Rectal smooth muscle tissue (tissue), 1 donor: ENCODE measurements around the gene UBN1.
"Not testable (repeated sequence)": the region's sequence is repeated elsewhere in the genome, so short reads cannot be mapped to it uniquely, and the experiment has no call there.

ENCODE experiments used
- H3K27ac ChIP-seq: one replicate; pipeline ENCODE4 v1.7.0; 2013; ENCODE audit warnings: low read depth, low read length, inconsistent platforms
- H3K27me3 ChIP-seq: one replicate; pipeline ENCODE4 v1.7.0; 2013; ENCODE audit warnings: low read length; ENCODE audit not compliant: control insufficient read depth, insufficient read depth
- H3K36me3 ChIP-seq: one replicate; pipeline ENCODE4 v1.7.0; 2013; ENCODE audit warnings: low read length; ENCODE audit not compliant: control insufficient read depth, insufficient read depth
- H3K4me1 ChIP-seq: one replicate; pipeline ENCODE4 v1.7.0; 2013; ENCODE audit warnings: low read length; ENCODE audit not compliant: control insufficient read depth, insufficient read depth
- H3K4me3 ChIP-seq: one replicate; pipeline ENCODE4 v1.7.0; 2013; ENCODE audit warnings: low read length
- H3K9ac ChIP-seq: one replicate; pipeline ENCODE4 v1.7.0; 2013; ENCODE audit warnings: low read length

The UBN1 gene

DNA sequence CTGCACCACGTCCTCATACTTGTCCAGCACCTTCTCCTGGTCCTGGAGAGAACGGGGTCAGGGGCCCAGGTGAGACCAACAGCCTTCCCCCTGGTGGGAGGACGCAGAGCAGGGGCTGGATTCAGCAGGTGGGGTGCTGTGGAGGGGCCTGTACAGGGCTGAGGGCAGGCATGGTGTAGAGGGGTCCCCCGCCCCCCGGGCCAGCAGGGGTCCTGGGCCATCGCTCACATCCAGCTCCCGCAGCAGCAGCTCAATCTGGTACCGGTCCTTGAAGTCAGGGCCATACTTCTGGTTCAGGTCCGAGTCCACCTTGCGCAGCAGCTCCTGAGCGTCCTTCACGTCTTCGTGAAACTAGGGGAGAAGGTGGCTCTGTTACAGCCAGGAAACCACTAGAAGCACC lies 48.1 kb downstream of the UBN1 start:
- H3K36me3 ChIP-seq, result no peaks in the 10 kb centered on the region
- H3K4me3 ChIP-seq, result no peak overlapping the region
- H3K27me3 ChIP-seq, result no peaks in the 10 kb centered on the region
- no peak overlapping the region for H3K9ac ChIP-seq
- no peak overlapping the region for H3K27ac ChIP-seq
- H3K4me1 ChIP-seq, result no peaks in the 10 kb centered on the region

DNA sequence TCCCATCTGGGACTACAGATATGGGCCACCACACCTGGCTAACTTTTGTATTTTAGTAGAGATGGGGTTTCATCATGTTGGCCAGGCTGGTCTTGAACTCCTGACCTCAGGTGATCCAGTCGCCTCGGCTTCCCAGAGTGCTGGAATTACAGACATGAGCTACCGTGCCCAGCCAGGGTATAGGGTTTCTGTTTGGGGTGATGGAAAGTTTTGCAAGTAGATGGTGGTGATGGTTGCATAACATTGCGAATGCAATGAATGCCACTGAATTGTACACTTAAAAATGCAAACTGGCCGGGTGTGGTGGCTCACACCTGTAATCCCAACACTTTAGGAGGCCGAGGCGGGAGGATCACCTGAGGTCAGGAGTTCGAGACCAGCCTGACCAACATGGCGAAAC lies 49.5 kb downstream of the UBN1 start:
- not testable (repeated sequence) for H3K9ac ChIP-seq, H3K36me3 ChIP-seq, H3K4me1 ChIP-seq, H3K27ac ChIP-seq, H3K4me3 ChIP-seq, H3K27me3 ChIP-seq

GRCh38 chr16:4897328-4897727 lies 50.0 kb downstream of the UBN1 start:
- Histone ChIP-seq H3K27ac (no peak overlapping the region), H3K4me3 (no peak overlapping the region), H3K4me1 (no peaks in the 10 kb centered on the region), H3K9ac (no peak overlapping the region), H3K27me3 (no peaks in the 10 kb centered on the region), H3K36me3 (no peaks in the 10 kb centered on the region)

- H3K27me3 ChIP-seq, result no peaks in the 10 kb centered on the region
- H3K27ac ChIP-seq, result no peak overlapping the region
- no peaks in the 10 kb centered on the region for H3K36me3 ChIP-seq
- H3K4me1 ChIP-seq, result no peaks in the 10 kb centered on the region
- no peak overlapping the region for H3K9ac ChIP-seq
- no peak overlapping the region for H3K4me3 ChIP-seq
These were observed 51.7 kb downstream of the UBN1 start for GRCh38 chr16:4898811-4899473.

- H3K4me1 ChIP-seq, result no peaks in the 10 kb centered on the region
These were observed 52.2 kb downstream of the UBN1 start for GRCh38 chr16:4899474-4899846.

GRCh38 chr16:4900036-4900435 lies 52.8 kb downstream of the UBN1 start:
- Histone ChIP-seq H3K27me3 (no peaks in the 10 kb centered on the region), H3K36me3 (no peaks in the 10 kb centered on the region)

More at GRCh38 chr16:4899474-4899846, 52.2 kb downstream of the UBN1 start:
- Histone ChIP-seq H3K4me3 (no peak overlapping the region), H3K27me3 (no peaks in the 10 kb centered on the region), H3K27ac (no peak overlapping the region), H3K36me3 (no peaks in the 10 kb centered on the region), H3K9ac (no peak overlapping the region)

DNA sequence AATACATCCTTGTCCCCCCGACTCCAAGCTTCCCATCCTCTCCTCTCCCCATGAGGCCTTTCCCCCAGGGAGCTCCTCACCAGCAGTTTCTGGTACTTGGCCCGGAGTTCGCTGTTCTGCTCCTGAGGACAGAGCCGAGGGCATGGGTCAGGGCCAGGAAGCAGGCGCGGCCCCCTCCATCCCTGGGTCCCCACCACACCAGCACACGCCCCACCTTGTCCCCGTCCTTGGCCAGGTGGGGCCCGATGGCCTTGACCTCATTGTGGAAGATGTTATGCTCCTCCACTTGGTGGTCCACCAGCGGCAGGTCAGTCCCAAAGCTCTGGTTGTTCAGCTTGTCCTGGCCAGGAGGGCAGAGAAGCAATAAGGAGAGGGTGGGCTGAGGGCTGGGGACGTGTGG lies 53.5 kb downstream of the UBN1 start:
- no peaks in the 10 kb centered on the region for H3K27me3 ChIP-seq
- no peaks in the 10 kb centered on the region for H3K36me3 ChIP-seq

More at GRCh38 chr16:4900036-4900435, 52.8 kb downstream of the UBN1 start:
- Histone ChIP-seq H3K27ac (no peak overlapping the region), H3K9ac (no peak overlapping the region), H3K4me1 (no peaks in the 10 kb centered on the region), H3K4me3 (no peak overlapping the region)

GRCh38 chr16:4902038-4902437 lies 54.8 kb downstream of the UBN1 start:
- no peak overlapping the region for H3K4me3 ChIP-seq
- H3K36me3 ChIP-seq, result no peaks in the 10 kb centered on the region
- H3K27ac ChIP-seq, result no peak overlapping the region
- H3K27me3 ChIP-seq, result no peaks in the 10 kb centered on the region
- no peak overlapping the region for H3K9ac ChIP-seq
- no peaks in the 10 kb centered on the region for H3K4me1 ChIP-seq

More for the DNA sequence above, 53.5 kb downstream of the UBN1 start:
- no peaks in the 10 kb centered on the region for H3K4me1 ChIP-seq
- no peak overlapping the region for H3K9ac ChIP-seq
- H3K27ac ChIP-seq, result no peak overlapping the region
- H3K4me3 ChIP-seq, result no peak overlapping the region

GRCh38 chr16:4904108-4904941 lies 57.0 kb downstream of the UBN1 start:
- Histone ChIP-seq H3K9ac (no peak overlapping the region), H3K4me3 (no peak overlapping the region), H3K4me1 (no peaks in the 10 kb centered on the region), H3K36me3 (no peaks in the 10 kb centered on the region), H3K27me3 (no peaks in the 10 kb centered on the region), H3K27ac (no peak overlapping the region)

DNA sequence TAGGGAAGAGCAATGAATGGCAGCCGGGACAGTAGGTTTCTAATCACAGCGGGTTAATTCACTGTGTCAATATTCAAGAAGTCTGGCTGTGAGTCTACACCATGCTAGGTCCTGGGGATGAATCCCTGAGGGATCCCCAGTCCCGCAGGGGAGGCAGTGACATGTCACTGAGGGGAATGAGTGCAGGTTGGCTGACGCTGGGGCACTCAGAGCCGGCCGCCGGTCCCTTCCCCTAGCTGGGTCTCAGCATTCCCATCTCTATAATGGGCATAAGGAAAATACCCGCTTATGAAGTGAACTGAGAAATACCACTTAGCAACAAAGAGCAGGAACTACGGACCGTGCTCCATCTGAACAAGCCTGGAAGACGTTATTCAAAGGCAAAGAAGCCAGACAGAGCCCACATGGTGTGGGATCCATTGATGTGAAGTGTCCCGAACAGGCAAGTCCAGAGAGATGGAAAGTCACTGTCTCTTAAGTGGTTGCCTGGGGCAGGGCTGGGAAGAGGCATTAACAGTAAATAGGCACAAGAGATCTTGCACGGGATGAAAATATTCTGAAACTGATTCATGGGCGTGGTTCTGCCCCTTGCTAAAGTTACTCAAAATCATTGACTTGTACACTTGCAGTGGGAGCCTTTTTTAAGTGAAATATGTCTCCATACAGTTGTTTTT lies 57.8 kb downstream of the UBN1 start:
- H3K27ac ChIP-seq, result no peak overlapping the region
- no peaks in the 10 kb centered on the region for H3K4me1 ChIP-seq
- H3K9ac ChIP-seq, result no peak overlapping the region
- H3K27me3 ChIP-seq, result no peaks in the 10 kb centered on the region
- H3K4me3 ChIP-seq, result no peak overlapping the region
- no peaks in the 10 kb centered on the region for H3K36me3 ChIP-seq

- Histone ChIP-seq H3K27me3 (no peaks in the 10 kb centered on the region), H3K4me1 (no peaks in the 10 kb centered on the region), H3K36me3 (no peaks in the 10 kb centered on the region), H3K4me3 (no peak overlapping the region), H3K9ac (no peak overlapping the region), H3K27ac (no peak overlapping the region)
These were observed 61.6 kb downstream of the UBN1 start for GRCh38 chr16:4908854-4909401.

GRCh38 chr16:4909825-4910224 lies 62.5 kb downstream of the UBN1 start:
- no peaks in the 10 kb centered on the region for H3K27me3 ChIP-seq
- no peaks in the 10 kb centered on the region for H3K4me1 ChIP-seq
- H3K36me3 ChIP-seq, result no peaks in the 10 kb centered on the region
- no peak overlapping the region for H3K9ac ChIP-seq
- H3K4me3 ChIP-seq, result no peak overlapping the region
- H3K27ac ChIP-seq, result no peak overlapping the region
